Heart right ventricle (tissue), 16 donors: ENCODE data around the gene AGPAT3. TPM values are rescaled to one million over a fixed set of nuclear protein-coding genes. Genes with fewer than 3 reads are reported as not detected.
A peak's percentile ranks its signal among the peaks of the same experiment; 100 is the strongest.

Experiments used
- ATAC-seq, 8 donors: fragments of 200-7000 bp; cut with Tn5 transposase; one replicate each; pipeline ENCODE4 v1.9.1; 2020; ENCODE audit warnings: mild to moderate bottlenecking in 8 of 8, moderate library complexity in 8 of 8, moderate number of reproducible peaks in 1 of 8
- DNase-seq, 2 donors: peaks; one replicate each; pipeline ENCODE4 v3.0.0-alpha.2; 2020
- H3K27ac ChIP-seq, 10 donors: fragments of 200-600 bp; sonication (generic) in 2 of 10; one replicate each; pipeline versions ENCODE4 v1.5.0 to v1.8.0; 2020 to 2022; ENCODE audit warnings: mild to moderate bottlenecking in 3 of 10
- H3K27me3 ChIP-seq, 7 donors: fragments of 200-600 bp; one replicate each; pipeline ENCODE4 v1.8.0; 2021 to 2022; ENCODE audit warnings: mild to moderate bottlenecking in 2 of 7
- H3K36me3 ChIP-seq, 9 donors: fragments of 200-600 bp; sonication (generic) in 1 of 9; one replicate each; pipeline versions ENCODE4 v1.5.0 to v1.8.0; 2020 to 2022; ENCODE audit warnings: mild to moderate bottlenecking in 2 of 9
- H3K4me1 ChIP-seq, 9 donors: fragments of 200-600 bp; sonication (generic) in 1 of 9; one replicate each; pipeline versions ENCODE4 v1.5.0 to v1.8.0; 2020 to 2022; ENCODE audit warnings: mild to moderate bottlenecking in 4 of 9
- H3K4me3 ChIP-seq, 10 donors: fragments of 200-600 bp; sonication (generic) in 2 of 10; one replicate each; pipeline versions ENCODE4 v1.5.0 to v1.8.0; 2020 to 2022; ENCODE audit warnings: mild to moderate bottlenecking in 7 of 10, moderate library complexity in 2 of 10
- H3K9me3 ChIP-seq, 11 donors: fragments of 200-600 bp in 10 of 11; sonication (generic) in 2 of 11; one replicate each; pipeline versions ENCODE4 v1.5.0 to v1.8.0; 2013 to 2022; ENCODE audit warnings: mild to moderate bottlenecking in 2 of 11, control low read depth in 1 of 11, moderate library complexity in 1 of 11
- WGBS, 2 donors: extraction: QIAGEN DNeasy Blood & Tissue Kit; methylation state at CpG; one replicate each; pipeline ENCODE4 v1.1.7; 2013; ENCODE audit warnings: inconsistent platforms in 1 of 2; 5-methylcytosine and 5-hydroxymethylcytosine counted together
- intact Hi-C, 10 donors: fragments of 100-400 bp; cut with DNase I; formaldehyde crosslinking; loops; one replicate each; pipeline versions ENCODE4 v1.11.1 to v1.14.2; 2022
- polyA plus RNA-seq, 2 donors: library from polyadenylated mRNA; stranded (reverse); fragments of 200-250 nt; gene quantifications; one replicate each; pipeline ENCODE4 v1.2.3, GENCODE V29; 2013
- total RNA-seq, 10 donors: library from RNA; stranded (reverse); fragmentation: NEBNext Ultra II Directional in 3 of 10; extraction: Animal tissue kit (Norgen Biotek cat#: 25700) in 3 of 10; gene quantifications; one replicate each; pipeline versions ENCODE4 v1.2.1 to v1.2.4, GENCODE V29; 2021 to 2023
- TF ChIP-seq, protein P1 (sequence below), 9 donors: fragments of 200-600 bp; sonication (generic) in 2 of 9; IDR thresholded peaks; one replicate each; pipeline versions ENCODE4 v1.5.0 to v1.8.0; 2021 to 2022; ENCODE audit warnings: antibody characterized with exemption in 9 of 9, mild to moderate bottlenecking in 5 of 9, moderate library complexity in 1 of 9
- donor health status: Arrhythmogenic right ventricular cardiomyopathy.
- donor health status: ischemic (EF 13 %, LVEDD 7.1; RV severe dilation, severe dysfunction).
- donor health status: healthy with polysubstance abuse.
- donor health status: DM: no; HTN: yes; CAD: no.
- donor health status: DM: no; HTN: no; CAD: no.
- donor health status: ischemic (EF 25% LVEDD 6.9; RV normal size, moderate dysfunction).
- donor health status: ischemic (EF 25% LVEDD 5.7; RV mildly dilated, moderate dysfunction).
- donor health status: healthy.
- donor health status: DM: yes; HTN: yes; CAD: no.
- donor health status: Ischemic cardiomyopathy.
- donor health status: ischemic (EF 35%, LVEDD 5.7; RV mildly dilated, moderate dysfunction).
- donor health status: nonischemic (EF 11% LVEDD 7.7; RV severe dilation, severe dysfunction).
- donor health status: DM: yes; HTN: yes; CAD: no.
- donor health status: PGD.
- donor health status: ischemic (EF 29% LVEDD 5.4; RV normal size, mild dysfunction).
- donor health status: nonischemic (EF 23%, LVEDD 6.1; RV moderate dilation, normal function).

AGPAT3 gene
- total and polyA plus RNA-seq, 12 donors = 19.7 to 110 (median 65.6) TPM

DNA sequence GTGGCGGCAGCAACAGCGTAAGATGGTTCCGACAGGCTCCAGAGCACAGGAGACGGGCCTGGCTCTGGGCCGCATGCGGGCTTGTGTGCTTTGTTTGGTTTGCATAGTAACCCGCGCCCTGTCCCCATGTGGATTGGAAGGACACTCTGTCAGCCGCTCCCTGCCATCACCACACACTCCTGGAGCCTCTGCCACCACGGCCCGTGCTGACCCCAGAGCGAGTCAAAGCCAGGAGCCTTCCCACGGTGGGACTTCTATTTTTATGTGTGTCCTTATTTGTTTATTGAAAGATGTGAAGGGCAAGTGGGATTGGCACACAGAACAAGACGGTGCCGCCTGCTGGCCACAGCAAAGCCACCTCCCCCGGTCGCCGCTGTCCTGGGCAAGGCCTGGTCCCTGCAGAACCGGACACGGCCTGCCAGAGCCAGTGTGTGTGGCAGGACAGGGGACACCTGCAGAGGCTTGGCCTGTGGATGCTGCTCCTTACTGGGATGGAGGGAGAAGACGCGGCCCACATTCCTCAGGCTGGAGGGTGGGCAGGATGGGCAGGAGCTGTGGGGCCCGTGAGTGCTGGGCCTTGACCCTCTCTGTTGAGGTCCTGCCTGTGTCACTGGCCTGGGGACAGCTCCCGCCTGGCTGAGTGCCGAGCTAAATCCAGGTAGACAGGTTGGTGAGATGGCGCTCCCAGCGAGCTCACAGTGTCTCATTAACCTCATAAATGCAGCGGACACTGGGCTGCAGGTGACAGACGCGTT is 64.4 kb downstream of the AGPAT3 start:
- peak overlapping the region; percentile 26 to 91 (median 86) for H3K27ac ChIP-seq
- H3K27me3 ChIP-seq = no peaks in the 10 kb centered on the region
- H3K4me3 ChIP-seq = no peak overlapping the region
- peaks cover 0 to 18% (median 0%) of the 10 kb centered on the region in 9 donors for H3K36me3 ChIP-seq
- no peaks in the 10 kb centered on the region for H3K9me3 ChIP-seq
- TF ChIP-seq, protein P1, sequence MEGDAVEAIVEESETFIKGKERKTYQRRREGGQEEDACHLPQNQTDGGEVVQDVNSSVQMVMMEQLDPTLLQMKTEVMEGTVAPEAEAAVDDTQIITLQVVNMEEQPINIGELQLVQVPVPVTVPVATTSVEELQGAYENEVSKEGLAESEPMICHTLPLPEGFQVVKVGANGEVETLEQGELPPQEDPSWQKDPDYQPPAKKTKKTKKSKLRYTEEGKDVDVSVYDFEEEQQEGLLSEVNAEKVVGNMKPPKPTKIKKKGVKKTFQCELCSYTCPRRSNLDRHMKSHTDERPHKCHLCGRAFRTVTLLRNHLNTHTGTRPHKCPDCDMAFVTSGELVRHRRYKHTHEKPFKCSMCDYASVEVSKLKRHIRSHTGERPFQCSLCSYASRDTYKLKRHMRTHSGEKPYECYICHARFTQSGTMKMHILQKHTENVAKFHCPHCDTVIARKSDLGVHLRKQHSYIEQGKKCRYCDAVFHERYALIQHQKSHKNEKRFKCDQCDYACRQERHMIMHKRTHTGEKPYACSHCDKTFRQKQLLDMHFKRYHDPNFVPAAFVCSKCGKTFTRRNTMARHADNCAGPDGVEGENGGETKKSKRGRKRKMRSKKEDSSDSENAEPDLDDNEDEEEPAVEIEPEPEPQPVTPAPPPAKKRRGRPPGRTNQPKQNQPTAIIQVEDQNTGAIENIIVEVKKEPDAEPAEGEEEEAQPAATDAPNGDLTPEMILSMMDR (IDR thresholded peaks at IDR 0.05) = peak in 7 of 9 donors; percentile 21 to 51 (median 35)
- H3K4me1 ChIP-seq = peaks cover 12 to 62% (median 44%) of the 10 kb centered on the region in 9 donors
- WGBS, 2 donors = 54 to 66% methylated on average over 30 of the region's 30 CpGs
- DNase-seq = peak; percentile 80 to 83
- peak; percentile 85 to 93 (median 88) for ATAC-seq
- intact Hi-C loops = loop anchor here in 2 of 10 donors (5.0 to 10.0 kb wide), 2 partner anchors 55 to 62 kb away; partner anchors contain the start of gene AGPAT3 (in 1 of the 2)

- Histone ChIP-seq H3K27me3 (no peaks in the 10 kb centered on the region), H3K4me3 (no peak overlapping the region), H3K4me1 (peaks cover 12 to 53% (median 43%) of the 10 kb centered on the region in 9 donors), H3K36me3 (peaks cover 0 to 14% (median 0%) of the 10 kb centered on the region in 9 donors), H3K9me3 (no peaks in the 10 kb centered on the region), H3K27ac (peak overlapping the region; percentile 26 to 91 (median 86))
- TF ChIP-seq, protein P1 (IDR thresholded peaks at IDR 0.05) = no peak
- no peak for ATAC-seq
- no peak for DNase-seq
- intact Hi-C loops = loop anchor here in 6 of 10 donors (5.0 to 10.0 kb wide), 3 partner anchors 63 to 115 kb away; partner anchors contain the start of gene AGPAT3 (in 1 of the 6)
- WGBS, 2 donors = 80 to 84% methylated on average over 25 of the region's 25 CpGs
These were observed 65.2 kb downstream of the AGPAT3 start for GRCh38 chr21:43930074-43930847.

- peaks cover 12 to 54% (median 43%) of the 10 kb centered on the region in 9 donors for H3K4me1 ChIP-seq
- intact Hi-C loops = loop anchor here in 6 of 10 donors (5.0 to 10.0 kb wide), 3 partner anchors 64 to 116 kb away; partner anchors contain the start of gene AGPAT3 (in 1 of the 6)
These were observed 65.9 kb downstream of the AGPAT3 start for GRCh38 chr21:43930848-43931375.

More at GRCh38 chr21:43930848-43931375, 65.9 kb downstream of the AGPAT3 start:
- DNase-seq (no peak), ATAC-seq (no peak)
- TF ChIP-seq, protein P1 (IDR thresholded peaks at IDR 0.05) = no peak
- Histone ChIP-seq H3K9me3 (no peaks in the 10 kb centered on the region), H3K36me3 (peaks cover 0 to 14% (median 0%) of the 10 kb centered on the region in 9 donors), H3K4me3 (no peak overlapping the region), H3K27ac (peak overlapping the region in 7 of 10 donors; percentile 74 to 91 (median 85)), H3K27me3 (no peaks in the 10 kb centered on the region)
- 79 to 82% methylated on average over 18 of the region's 18 CpGs for WGBS, 2 donors
